Thoracic aorta (tissue), 2 donors: ENCODE results near the gene PAQR7. TPM values are rescaled to one million over a fixed set of nuclear protein-coding genes. Genes with fewer than 3 reads are reported as not detected.

ENCODE experiments used
- ATAC-seq: fragments of 150-250 bp; one replicate; pipeline ENCODE4 v1.8.0; 2017; ENCODE audit warnings: low read depth; ENCODE audit not compliant: insufficient number of reproducible peaks, low FRiP score
- DNase-seq: peaks from one replicate; pipeline ENCODE4 v3.0.0-alpha.2; 2020; ENCODE audit warnings: low spot score
- H3K27ac ChIP-seq, 2 donors: fragments of 200-600 bp; sonication (generic); 1 replicate in 1 of 2; 2 replicates in 1 of 2; pipeline ENCODE4 v1.5.1; 2016; ENCODE audit warnings: mild to moderate bottlenecking in 2 of 2, moderate library complexity in 2 of 2
- H3K27me3 ChIP-seq: fragments of 200-600 bp; sonication (generic); replicated peaks from 2 replicates; pipeline ENCODE4 v1.6.0; 2016; ENCODE audit warnings: mild to moderate bottlenecking; ENCODE audit not compliant: insufficient read depth
- H3K36me3 ChIP-seq: fragments of 200-600 bp; sonication (generic); one replicate; pipeline ENCODE4 v1.5.1; 2016
- H3K4me1 ChIP-seq, 2 donors: fragments of 200-600 bp; sonication (generic); 1 replicate in 1 of 2; 2 replicates in 1 of 2; pipeline versions ENCODE4 v1.5.1 to v1.6.0; 2016; ENCODE audit warnings: low read depth in 2 of 2, mild to moderate bottlenecking in 1 of 2; ENCODE audit not compliant: control insufficient read depth in 1 of 2
- H3K4me3 ChIP-seq: fragments of 200-600 bp; sonication (generic); 2 replicates; pipeline ENCODE4 v1.5.1; 2016; ENCODE audit warnings: mild to moderate bottlenecking
- H3K9me3 ChIP-seq: fragments of 200-600 bp; sonication (generic); 2 replicates; pipeline ENCODE4 v1.5.1; 2016
- total RNA-seq, 2 donors: library from RNA; depleted of rRNA; stranded (reverse); fragments of >200 nt; gene quantifications; one replicate each; pipeline versions ENCODE4 v1.1.0 to v1.2.3, GENCODE V29; 2016
- TF ChIP-seq, protein P1 (sequence below): fragments of 200-600 bp; sonication (generic); IDR thresholded peaks from one replicate; pipeline ENCODE4 v1.5.1; 2019; ENCODE audit warnings: antibody characterized with exemption

PAQR7 gene
- total RNA-seq = 1 to 10 TPM; 7.0 to 7.1 TPM

DNA sequence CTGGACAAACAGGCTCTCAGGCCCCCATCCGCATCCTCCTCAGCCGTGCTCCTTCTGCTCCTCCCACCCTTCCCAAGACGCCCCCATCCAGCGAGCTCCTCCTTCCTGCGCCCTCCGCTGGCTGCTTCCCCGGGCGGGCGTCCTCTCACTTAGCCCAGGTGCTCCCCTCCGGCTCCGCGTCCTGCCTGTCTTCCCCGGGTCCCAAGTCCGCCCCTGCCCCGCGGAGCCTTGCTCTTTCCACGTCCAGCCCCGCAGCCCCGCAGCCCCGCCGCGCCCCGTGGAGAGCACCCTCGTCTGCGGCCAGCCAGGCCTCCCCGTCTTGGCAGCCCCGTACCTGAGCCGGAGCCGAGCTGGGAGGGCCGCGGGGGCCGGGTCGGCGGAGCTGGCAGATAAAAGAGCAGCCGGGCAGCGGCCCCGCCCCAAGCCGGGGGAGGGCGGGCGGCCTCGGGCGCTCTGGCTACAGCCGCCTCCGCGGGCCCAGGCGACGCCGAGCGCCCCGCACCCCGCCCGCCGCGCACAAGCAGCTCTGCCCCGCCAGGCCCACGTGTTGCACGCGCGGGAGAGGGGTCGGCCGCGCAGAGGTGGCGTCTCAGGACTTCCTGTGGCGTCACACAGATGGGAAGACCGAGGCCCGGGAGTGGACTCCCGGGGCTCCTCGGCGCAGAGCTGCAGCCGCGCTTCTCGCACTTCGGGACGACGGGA is at the start of gene PAQR7:
TSS of gene PAQR7 (minus strand) at position 555 of the 702 bp plus-strand sequence. CDS start 11,869 bp downstream, outside the sequence.
- TF ChIP-seq, protein P1, sequence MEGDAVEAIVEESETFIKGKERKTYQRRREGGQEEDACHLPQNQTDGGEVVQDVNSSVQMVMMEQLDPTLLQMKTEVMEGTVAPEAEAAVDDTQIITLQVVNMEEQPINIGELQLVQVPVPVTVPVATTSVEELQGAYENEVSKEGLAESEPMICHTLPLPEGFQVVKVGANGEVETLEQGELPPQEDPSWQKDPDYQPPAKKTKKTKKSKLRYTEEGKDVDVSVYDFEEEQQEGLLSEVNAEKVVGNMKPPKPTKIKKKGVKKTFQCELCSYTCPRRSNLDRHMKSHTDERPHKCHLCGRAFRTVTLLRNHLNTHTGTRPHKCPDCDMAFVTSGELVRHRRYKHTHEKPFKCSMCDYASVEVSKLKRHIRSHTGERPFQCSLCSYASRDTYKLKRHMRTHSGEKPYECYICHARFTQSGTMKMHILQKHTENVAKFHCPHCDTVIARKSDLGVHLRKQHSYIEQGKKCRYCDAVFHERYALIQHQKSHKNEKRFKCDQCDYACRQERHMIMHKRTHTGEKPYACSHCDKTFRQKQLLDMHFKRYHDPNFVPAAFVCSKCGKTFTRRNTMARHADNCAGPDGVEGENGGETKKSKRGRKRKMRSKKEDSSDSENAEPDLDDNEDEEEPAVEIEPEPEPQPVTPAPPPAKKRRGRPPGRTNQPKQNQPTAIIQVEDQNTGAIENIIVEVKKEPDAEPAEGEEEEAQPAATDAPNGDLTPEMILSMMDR = no peak
- ATAC-seq (peak; percentile 43), DNase-seq (no peak)
- H3K4me1 ChIP-seq = peaks cover 3 to 33% of the 10 kb centered on the region in 2 donors
- peak within 1 kb of the TSS; percentile 64 to 79 for H3K27ac ChIP-seq
- peak within 1 kb of the TSS; percentile 86 for H3K4me3 ChIP-seq
- H3K36me3 ChIP-seq = no peaks in the 10 kb centered on the region
- H3K27me3 ChIP-seq = no peaks in the 10 kb centered on the region
- no peaks in the 10 kb centered on the region for H3K9me3 ChIP-seq

DNA sequence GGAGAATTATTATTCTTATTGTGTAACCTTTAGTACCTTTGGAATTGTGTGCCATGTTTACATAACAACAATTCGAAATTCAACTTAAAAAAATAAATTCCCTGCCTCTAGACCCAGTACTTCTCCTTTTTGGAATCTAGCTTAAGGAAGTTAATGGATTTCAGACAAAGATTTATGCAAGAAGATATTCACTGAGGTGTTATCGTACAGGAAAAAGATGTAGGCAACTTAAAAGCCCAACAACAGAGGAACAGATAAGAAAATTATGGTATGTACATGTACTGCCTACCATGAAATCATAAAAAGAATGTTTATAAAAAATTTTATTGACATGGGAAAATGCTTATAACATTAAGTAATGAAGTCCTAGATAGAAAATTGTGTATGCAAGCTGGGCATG is 48.9 kb upstream of the PAQR7 start:
- no peaks in the 10 kb centered on the region for H3K9me3 ChIP-seq
- no peaks in the 10 kb centered on the region for H3K27me3 ChIP-seq
- H3K4me3 ChIP-seq = no peak overlapping the region
- no peak overlapping the region for H3K27ac ChIP-seq
- no peak for DNase-seq
- ATAC-seq = no peak
- H3K36me3 ChIP-seq = no peaks in the 10 kb centered on the region
- TF ChIP-seq, protein P1 = no peak
- peaks cover 0 to 27% of the 10 kb centered on the region in 2 donors for H3K4me1 ChIP-seq

GRCh38 chr1:25922971-25923552 is 47.6 kb upstream of the PAQR7 start:
- H3K4me3 ChIP-seq = peak overlapping the region; percentile 74
- ATAC-seq = no peak
- no peaks in the 10 kb centered on the region for H3K27me3 ChIP-seq
- no peaks in the 10 kb centered on the region for H3K36me3 ChIP-seq
- H3K27ac ChIP-seq = peak overlapping the region; percentile 74 to 78
- no peak for DNase-seq
- no peaks in the 10 kb centered on the region for H3K9me3 ChIP-seq
- H3K4me1 ChIP-seq = peaks cover 0 to 27% of the 10 kb centered on the region in 2 donors
- TF ChIP-seq, protein P1 = no peak

GRCh38 chr1:25922056-25922970 is 46.8 kb upstream of the PAQR7 start:
- H3K27ac ChIP-seq = peak overlapping the region; percentile 74 to 78
- ATAC-seq (no peak), DNase-seq (no peak)
- no peaks in the 10 kb centered on the region for H3K36me3 ChIP-seq
- no peaks in the 10 kb centered on the region for H3K27me3 ChIP-seq
- peak overlapping the region; percentile 74 for H3K4me3 ChIP-seq
- TF ChIP-seq, protein P1 = no peak
- peaks cover 0 to 27% of the 10 kb centered on the region in 2 donors for H3K4me1 ChIP-seq
- H3K9me3 ChIP-seq = no peaks in the 10 kb centered on the region

GRCh38 chr1:25918615-25919014 is 43.1 kb upstream of the PAQR7 start:
- Histone ChIP-seq H3K27ac (no peak overlapping the region), H3K36me3 (no peaks in the 10 kb centered on the region), H3K27me3 (no peaks in the 10 kb centered on the region), H3K4me3 (no peak overlapping the region), H3K4me1 (peaks cover 0 to 18% of the 10 kb centered on the region in 2 donors), H3K9me3 (no peaks in the 10 kb centered on the region)
- DNase-seq (no peak), ATAC-seq (no peak)
- TF ChIP-seq, protein P1 = no peak
